IMR-90 (cell line): ENCODE measurements around the gene GCM1. TPM values are rescaled to one million over a fixed set of nuclear protein-coding genes. Genes with fewer than 3 reads are reported as not detected.

Experiments used
- ATAC-seq: fragments of 200-7000 bp; cut with Tn5 transposase; 2 replicates; pipeline ENCODE4 v1.9.1; 2020; ENCODE audit warnings: low read depth, mild to moderate bottlenecking, moderate library complexity
- BruUV-seq: library from RNA; stranded (reverse); fragments of 400-500 nt; replicated peaks from 2 replicates; lab custom pipeline; 2021; lab: Mats Ljungman, UMichigan
- CTCF ChIA-PET: fragments of 300-600 bp; formaldehyde crosslinking; extraction: SDS; loops from one replicate; lab custom pipeline; 2021; ENCODE audit warnings: antibody characterized with exemption; lab: Yijun Ruan, JAX
- POLR2A ChIA-PET: fragments of 300-600 bp; sonication (Branson Sonifier 250); formaldehyde crosslinking; loops from one replicate; lab custom pipeline; 2022; ENCODE audit warnings: antibody characterized with exemption; ENCODE audit not compliant: unreplicated experiment; lab: Charles Lee
- DNase-seq: peaks from one replicate; pipeline ENCODE4 v3.0.0; 2013
- H2AFZ ChIP-seq: replicated peaks from 2 replicates; pipeline ENCODE3; 2013; ENCODE audit warnings: low read length, mild to moderate bottlenecking; ENCODE audit not compliant: poor library complexity
- H2AK5ac ChIP-seq: 2 replicates; pipeline ENCODE4 v1.6.1; 2013; ENCODE audit warnings: low read depth, low read length, inconsistent platforms
- H2AK9ac ChIP-seq: replicated peaks from 2 replicates; pipeline ENCODE3; 2013; ENCODE audit warnings: mild to moderate bottlenecking, low read depth, low read length, moderate library complexity; ENCODE audit not compliant: poor library complexity
- H2BK120ac ChIP-seq: 2 replicates; pipeline ENCODE4 v1.6.1; 2013; ENCODE audit warnings: low read depth, low read length, inconsistent platforms
- H2BK15ac ChIP-seq: 3 replicates; pipeline ENCODE4 v1.6.1; 2013; ENCODE audit warnings: low read depth, low read length, inconsistent platforms
- H2BK20ac ChIP-seq: 2 replicates; pipeline ENCODE4 v1.6.1; 2013; ENCODE audit warnings: low read depth, mild to moderate bottlenecking, inconsistent platforms, low read length, moderate library complexity
- H2BK5ac ChIP-seq: 2 replicates; pipeline ENCODE4 v1.6.1; 2013; ENCODE audit warnings: mild to moderate bottlenecking, low read depth, low read length, inconsistent platforms; ENCODE audit not compliant: poor library complexity, severe bottlenecking
- H3K14ac ChIP-seq: replicated peaks from 2 replicates; pipeline ENCODE4 v1.6.1; 2013; ENCODE audit warnings: low read depth, low read length, inconsistent platforms
- H3K18ac ChIP-seq: 2 replicates; pipeline ENCODE4 v1.6.1; 2013; ENCODE audit warnings: low read depth, low read length, control low read depth
- H3K23ac ChIP-seq: 2 replicates; pipeline ENCODE4 v1.6.1; 2013; ENCODE audit warnings: low read depth, low read length, inconsistent platforms
- H3K27ac ChIP-seq: 2 replicates; pipeline ENCODE4 v1.5.1; 2013; ENCODE audit warnings: mild to moderate bottlenecking, control low read depth, low read length; ENCODE audit not compliant: insufficient read depth
- H3K27me3 ChIP-seq: 2 replicates; pipeline ENCODE4 v1.6.1; 2013; ENCODE audit warnings: low read length; ENCODE audit not compliant: control insufficient read depth, insufficient read depth
- H3K36me3 ChIP-seq: 2 replicates; pipeline ENCODE4 v1.6.1; 2013; ENCODE audit warnings: low read length, mixed read lengths; ENCODE audit not compliant: control insufficient read depth, insufficient read depth
- H3K4ac ChIP-seq: 2 replicates; pipeline ENCODE4 v1.6.1; 2013; ENCODE audit warnings: low read depth, low read length, inconsistent platforms
- H3K4me1 ChIP-seq: 2 replicates; pipeline ENCODE4 v1.6.1; 2013; ENCODE audit warnings: low read length, mixed read lengths; ENCODE audit not compliant: control insufficient read depth, insufficient read depth
- H3K4me2 ChIP-seq: 2 replicates; pipeline ENCODE4 v1.6.1; 2013; ENCODE audit warnings: low read depth, mild to moderate bottlenecking, control low read depth, low read length, moderate library complexity
- H3K4me3 ChIP-seq: 2 replicates; pipeline ENCODE4 v1.5.1; 2013; ENCODE audit warnings: low read depth, mild to moderate bottlenecking, control low read depth, low read length, moderate library complexity; ENCODE audit not compliant: insufficient read depth
- H3K56ac ChIP-seq: 2 replicates; pipeline ENCODE4 v1.6.1; 2013; ENCODE audit warnings: low read length, inconsistent platforms; ENCODE audit not compliant: insufficient read depth; ENCODE audit errors: extremely low read depth
- H3K79me1 ChIP-seq, 2 experiments: 2 replicates each; pipeline ENCODE4 v1.6.1; 2013; ENCODE audit warnings: low read length in 2 of 2, inconsistent platforms in 1 of 2, low read depth in 1 of 2
- H3K9ac ChIP-seq: 2 replicates; pipeline ENCODE4 v1.6.1; 2013; ENCODE audit warnings: low read depth, low read length, control low read depth
- H3K9me1 ChIP-seq: 2 replicates; pipeline ENCODE4 v1.6.1; 2013; ENCODE audit warnings: low read length, inconsistent platforms; ENCODE audit not compliant: insufficient read depth
- H3K9me3 ChIP-seq: 2 replicates; pipeline ENCODE4 v1.6.1; 2013; ENCODE audit warnings: low read length; ENCODE audit not compliant: control insufficient read depth, insufficient read depth
- H4K20me1 ChIP-seq: 2 replicates; pipeline ENCODE4 v1.6.1; 2013; ENCODE audit warnings: low read length, inconsistent platforms; ENCODE audit not compliant: insufficient read depth
- H4K5ac ChIP-seq: 2 replicates; pipeline ENCODE4 v1.6.1; 2013; ENCODE audit warnings: mild to moderate bottlenecking, low read depth, low read length, control low read depth
- H4K8ac ChIP-seq, 2 experiments: 2 replicates each; pipeline ENCODE4 v1.6.1; 2013; ENCODE audit warnings: low read depth in 2 of 2, low read length in 2 of 2, control low read depth in 1 of 2, inconsistent platforms in 1 of 2
- H4K91ac ChIP-seq: 2 replicates; pipeline ENCODE4 v1.6.1; 2013; ENCODE audit warnings: low read depth, low read length, inconsistent platforms; ENCODE audit not compliant: insufficient read depth
- BHLHE40 ChIP-seq: fragments of 150-350 bp; IDR thresholded peaks from 2 replicates; pipeline ENCODE4 v1.6.1; 2016; ENCODE audit warnings: mild to moderate bottlenecking, low read depth, low read length
- CEBPB ChIP-seq: IDR thresholded peaks from 2 replicates; pipeline ENCODE4 v1.6.1; 2012; ENCODE audit warnings: low read depth, low read length, improper control_type of control experiment
- CHD1 ChIP-seq: IDR thresholded peaks from 2 replicates; pipeline ENCODE4 v1.6.1; 2012; ENCODE audit warnings: low read depth, low read length, improper control_type of control experiment
- FOS ChIP-seq: fragments of 150-350 bp; IDR thresholded peaks from 2 replicates; pipeline ENCODE4 v1.6.1; 2016; ENCODE audit warnings: low read depth, low read length
- MAFK ChIP-seq: IDR thresholded peaks from 2 replicates; pipeline ENCODE4 v1.6.1; 2012; ENCODE audit warnings: low read depth, low read length, improper control_type of control experiment
- MAZ ChIP-seq: IDR thresholded peaks from 2 replicates; pipeline ENCODE4 v1.6.1; 2012; ENCODE audit warnings: low read depth, mild to moderate bottlenecking, low read length, improper control_type of control experiment, moderate library complexity, borderline replicate concordance
- MXI1 ChIP-seq: IDR thresholded peaks from 2 replicates; pipeline ENCODE4 v1.6.1; 2012; ENCODE audit warnings: low read depth, mild to moderate bottlenecking, low read length, moderate library complexity, borderline replicate concordance
- NFE2L2 ChIP-seq: fragments of 150-350 bp; IDR thresholded peaks from 2 replicates; pipeline ENCODE4 v1.6.1; 2016; ENCODE audit warnings: low read depth, mild to moderate bottlenecking, low read length
- POLR2A ChIP-seq: IDR thresholded peaks from 2 replicates; pipeline ENCODE4 v1.6.1; 2012; ENCODE audit warnings: mild to moderate bottlenecking, low read depth, low read length
- RAD21 ChIP-seq: IDR thresholded peaks from 2 replicates; pipeline ENCODE4 v1.6.1; 2012; ENCODE audit warnings: low read length, improper control_type of control experiment
- RCOR1 ChIP-seq: IDR thresholded peaks from 2 replicates; pipeline ENCODE4 v1.6.1; 2012; ENCODE audit warnings: mild to moderate bottlenecking, low read length, improper control_type of control experiment; ENCODE audit not compliant: insufficient replicate concordance
- RFX5 ChIP-seq: IDR thresholded peaks from 2 replicates; pipeline ENCODE4 v1.8.0; 2012; ENCODE audit warnings: low read depth, mild to moderate bottlenecking, low read length, moderate library complexity
- SMC3 ChIP-seq: fragments of 150-350 bp; IDR thresholded peaks from 2 replicates; pipeline ENCODE4 v1.6.1; 2016; ENCODE audit warnings: low read depth, mild to moderate bottlenecking, antibody characterized with exemption, low read length, moderate library complexity
- dilution Hi-C: fragments of 300-500 bp; cut with HindIII; formaldehyde crosslinking; loops from one replicate; pipeline ENCODE4 v1.14.3; 2018; ENCODE audit warnings: low sequenced_read_pairs; ENCODE audit not compliant: unreplicated experiment
- in situ Hi-C: fragments of 300-500 bp; cut with MboI; formaldehyde crosslinking; loops from 3 replicates; pipeline ENCODE4 v1.14.3; 2019; ENCODE audit warnings: low sequenced_read_pairs, inconsistent platforms, mixed read lengths
- intact Hi-C: fragments of 100-400 bp; cut with micrococcal nuclease; formaldehyde crosslinking; loops from 2 replicates; pipeline ENCODE4 v1.10.0; 2022
- polyA plus RNA-seq, 3 experiments: library from polyadenylated mRNA; depleted of rRNA; stranded (reverse); fragments of >200 nt; gene quantifications; 2 replicates each; pipeline ENCODE4 v1.2.3, GENCODE V29; 2012; ENCODE audit warnings: low replicate concordance in 1 of 3
- total RNA-seq: library from RNA; depleted of rRNA; stranded (reverse); fragments of >200 nt; gene quantifications from 2 replicates; pipeline ENCODE4 v1.2.3, GENCODE V29; 2012
- TF ChIP-seq, protein P1 (sequence below): fragments of 150-350 bp; IDR thresholded peaks from 2 replicates; pipeline ENCODE4 v1.6.1; 2017; ENCODE audit warnings: mild to moderate bottlenecking, antibody characterized with exemption, low read length, low read depth
- TF ChIP-seq, protein P2 (sequence below): fragments of 150-350 bp; IDR thresholded peaks from 2 replicates; pipeline ENCODE4 v1.6.1; 2016; ENCODE audit warnings: low read depth, mild to moderate bottlenecking, low read length, moderate library complexity, borderline replicate concordance
- TF ChIP-seq, protein P3 (sequence below): conservative IDR thresholded peaks from 2 replicates; pipeline ENCODE4 v1.5.1; 2012; ENCODE audit warnings: mild to moderate bottlenecking, low read depth, low read length, improper control_type of control experiment

The GCM1 gene
- total and polyA plus RNA-seq, 2 of the 4 experiments (the other 2 are of a cell fraction), result not detected

DNA sequence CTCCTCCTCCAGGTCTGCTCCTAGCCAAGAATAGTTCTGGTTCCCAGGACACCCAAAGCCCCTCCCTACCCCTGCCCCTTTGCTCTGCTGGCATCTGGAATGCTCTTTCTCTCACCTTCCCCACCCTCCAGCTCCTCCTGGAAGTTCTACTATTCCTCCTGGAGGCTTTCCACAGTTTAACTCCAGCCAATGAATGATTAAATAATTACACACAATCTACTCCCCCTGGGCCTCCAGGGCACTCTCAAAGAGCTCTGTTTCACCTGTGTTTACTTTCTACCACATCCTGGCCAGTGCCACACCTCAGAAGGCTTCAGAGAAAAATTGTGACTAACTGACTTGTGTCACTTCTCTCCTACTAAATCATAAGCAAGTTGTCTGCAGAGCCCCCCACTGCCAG, 36.2 kb downstream of the GCM1 start:
- intact Hi-C loops, result no loop called here
- no peak overlapping the region for H4K91ac ChIP-seq
- no peaks in the 10 kb centered on the region for H3K36me3 ChIP-seq
- H3K56ac ChIP-seq, result no peak overlapping the region
- POLR2A ChIA-PET, result no interaction called here
- in situ Hi-C loops, result no loop called here
- H3K4ac ChIP-seq, result no peak overlapping the region
- CTCF ChIA-PET, result no interaction called here
- no peaks in the 10 kb centered on the region for H3K79me1 ChIP-seq
- peaks cover 3% of the 10 kb centered on the region; the same call in 1 of the 2 replicates for H3K9me3 ChIP-seq
- no peak overlapping the region for H2BK5ac ChIP-seq
- no peak overlapping the region for H2BK20ac ChIP-seq
- H3K4me3 ChIP-seq, result no peak overlapping the region
- no peak overlapping the region for H4K5ac ChIP-seq
- dilution Hi-C loops, result no loop called here
- no peak overlapping the region for H3K9ac ChIP-seq
- no peak overlapping the region for H2BK15ac ChIP-seq
- TF ChIP-seq RAD21, result no peak
- no peak for TF ChIP-seq NFE2L2
- no peak for TF ChIP-seq BHLHE40
- TF ChIP-seq, protein P1, sequence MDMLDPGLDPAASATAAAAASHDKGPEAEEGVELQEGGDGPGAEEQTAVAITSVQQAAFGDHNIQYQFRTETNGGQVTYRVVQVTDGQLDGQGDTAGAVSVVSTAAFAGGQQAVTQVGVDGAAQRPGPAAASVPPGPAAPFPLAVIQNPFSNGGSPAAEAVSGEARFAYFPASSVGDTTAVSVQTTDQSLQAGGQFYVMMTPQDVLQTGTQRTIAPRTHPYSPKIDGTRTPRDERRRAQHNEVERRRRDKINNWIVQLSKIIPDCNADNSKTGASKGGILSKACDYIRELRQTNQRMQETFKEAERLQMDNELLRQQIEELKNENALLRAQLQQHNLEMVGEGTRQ, result no peak
- TF ChIP-seq POLR2A, result no peak
- TF ChIP-seq, protein P2, sequence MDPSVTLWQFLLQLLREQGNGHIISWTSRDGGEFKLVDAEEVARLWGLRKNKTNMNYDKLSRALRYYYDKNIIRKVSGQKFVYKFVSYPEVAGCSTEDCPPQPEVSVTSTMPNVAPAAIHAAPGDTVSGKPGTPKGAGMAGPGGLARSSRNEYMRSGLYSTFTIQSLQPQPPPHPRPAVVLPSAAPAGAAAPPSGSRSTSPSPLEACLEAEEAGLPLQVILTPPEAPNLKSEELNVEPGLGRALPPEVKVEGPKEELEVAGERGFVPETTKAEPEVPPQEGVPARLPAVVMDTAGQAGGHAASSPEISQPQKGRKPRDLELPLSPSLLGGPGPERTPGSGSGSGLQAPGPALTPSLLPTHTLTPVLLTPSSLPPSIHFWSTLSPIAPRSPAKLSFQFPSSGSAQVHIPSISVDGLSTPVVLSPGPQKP, result no peak
- no peak for TF ChIP-seq FOS
- TF ChIP-seq SMC3, result no peak
- TF ChIP-seq RFX5, result no peak
- no peak for TF ChIP-seq CHD1
- no peak for TF ChIP-seq MXI1
- TF ChIP-seq MAFK, result no peak
- no peak for TF ChIP-seq MAZ
- TF ChIP-seq RCOR1, result no peak
- no peak for TF ChIP-seq CEBPB
- TF ChIP-seq, protein P3, sequence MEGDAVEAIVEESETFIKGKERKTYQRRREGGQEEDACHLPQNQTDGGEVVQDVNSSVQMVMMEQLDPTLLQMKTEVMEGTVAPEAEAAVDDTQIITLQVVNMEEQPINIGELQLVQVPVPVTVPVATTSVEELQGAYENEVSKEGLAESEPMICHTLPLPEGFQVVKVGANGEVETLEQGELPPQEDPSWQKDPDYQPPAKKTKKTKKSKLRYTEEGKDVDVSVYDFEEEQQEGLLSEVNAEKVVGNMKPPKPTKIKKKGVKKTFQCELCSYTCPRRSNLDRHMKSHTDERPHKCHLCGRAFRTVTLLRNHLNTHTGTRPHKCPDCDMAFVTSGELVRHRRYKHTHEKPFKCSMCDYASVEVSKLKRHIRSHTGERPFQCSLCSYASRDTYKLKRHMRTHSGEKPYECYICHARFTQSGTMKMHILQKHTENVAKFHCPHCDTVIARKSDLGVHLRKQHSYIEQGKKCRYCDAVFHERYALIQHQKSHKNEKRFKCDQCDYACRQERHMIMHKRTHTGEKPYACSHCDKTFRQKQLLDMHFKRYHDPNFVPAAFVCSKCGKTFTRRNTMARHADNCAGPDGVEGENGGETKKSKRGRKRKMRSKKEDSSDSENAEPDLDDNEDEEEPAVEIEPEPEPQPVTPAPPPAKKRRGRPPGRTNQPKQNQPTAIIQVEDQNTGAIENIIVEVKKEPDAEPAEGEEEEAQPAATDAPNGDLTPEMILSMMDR, result no peak
- ATAC-seq (no peak), DNase-seq (no peak)
- H2AK9ac ChIP-seq, result no peak overlapping the region
- H4K20me1 ChIP-seq, result no peaks in the 10 kb centered on the region
- no peak overlapping the region for H3K27ac ChIP-seq
- H3K4me2 ChIP-seq, result no peak overlapping the region
- H3K27me3 ChIP-seq, result peaks cover 19% of the 10 kb centered on the region
- H3K18ac ChIP-seq, result no peak overlapping the region
- BruUV-seq, result no TSS peak
- no peak overlapping the region for H4K8ac ChIP-seq
- H3K4me1 ChIP-seq, result no peaks in the 10 kb centered on the region
- no peak overlapping the region for H2AFZ ChIP-seq
- no peak overlapping the region for H2BK120ac ChIP-seq
- no peak overlapping the region for H3K14ac ChIP-seq
- no peak overlapping the region for H3K23ac ChIP-seq
- H2AK5ac ChIP-seq, result no peak overlapping the region
- H3K9me1 ChIP-seq, result no peaks in the 10 kb centered on the region; the same call in 1 of the 2 replicates
